NT2/D1 (cell line): ENCODE data around the gene ERICH3.

ENCODE experiments used
- SUZ12 ChIP-seq: IDR thresholded peaks from 2 replicates; pipeline ENCODE4 v1.6.1; 2011; ENCODE audit not compliant: insufficient read length, insufficient read depth; ENCODE audit errors: extremely low read depth
- YY1 ChIP-seq: IDR thresholded peaks from 2 replicates; pipeline ENCODE4 v1.6.1; 2011; ENCODE audit not compliant: insufficient read length, insufficient read depth
- ZNF274 ChIP-seq: IDR thresholded peaks from 2 replicates; pipeline ENCODE4 v1.6.1; 2011; ENCODE audit warnings: mild to moderate bottlenecking, low read depth, low read length

DNA sequence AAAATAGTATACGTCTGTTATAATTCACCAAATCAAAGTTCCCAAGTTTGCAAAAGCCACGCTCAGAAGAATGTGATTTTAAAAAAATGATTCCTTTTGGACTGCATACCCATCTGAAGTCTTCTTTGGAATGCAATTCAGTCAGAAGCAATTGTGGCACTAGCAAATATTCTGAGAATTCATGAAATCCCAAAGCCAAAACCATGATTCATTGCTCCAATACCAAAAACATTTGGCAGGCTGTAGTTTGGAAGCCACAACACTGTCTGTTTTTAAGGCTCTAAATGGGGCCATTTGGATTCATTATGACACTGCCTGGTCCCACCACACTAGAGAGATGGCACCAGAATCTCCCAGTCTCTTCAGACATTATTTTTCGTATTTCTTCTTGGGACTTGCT, 139.4 kb downstream of the ERICH3 start:
- TF ChIP-seq SUZ12, result no peak
- TF ChIP-seq YY1, result no peak
- TF ChIP-seq ZNF274, result no peak
